KOPT-K1 (cell line): ENCODE results near the gene MGST2.
"Not testable (repeated sequence)": the region's sequence is repeated elsewhere in the genome, so short reads cannot be mapped to it uniquely, and the experiment has no call there.

Source experiments
- H3K27ac ChIP-seq: fragments of 200-600 bp; sonication (generic); 2 replicates; pipeline ENCODE4 v1.5.1; 2016; ENCODE audit warnings: antibody characterized with exemption, mild to moderate bottlenecking, low read depth, low read length; ENCODE audit not compliant: poor library complexity, severe bottlenecking
- H3K36me3 ChIP-seq: fragments of 200-600 bp; sonication (generic); 2 replicates; pipeline ENCODE4 v1.5.1; 2017; ENCODE audit warnings: antibody characterized with exemption, mild to moderate bottlenecking, low read length, moderate library complexity; ENCODE audit not compliant: insufficient read depth
- H3K9me3 ChIP-seq: fragments of 200-600 bp; sonication (generic); 2 replicates; pipeline ENCODE4 v1.5.1; 2017; ENCODE audit warnings: antibody characterized with exemption, low read length, mild to moderate bottlenecking; ENCODE audit not compliant: insufficient read depth, poor library complexity, severe bottlenecking

The MGST2 gene

DNA sequence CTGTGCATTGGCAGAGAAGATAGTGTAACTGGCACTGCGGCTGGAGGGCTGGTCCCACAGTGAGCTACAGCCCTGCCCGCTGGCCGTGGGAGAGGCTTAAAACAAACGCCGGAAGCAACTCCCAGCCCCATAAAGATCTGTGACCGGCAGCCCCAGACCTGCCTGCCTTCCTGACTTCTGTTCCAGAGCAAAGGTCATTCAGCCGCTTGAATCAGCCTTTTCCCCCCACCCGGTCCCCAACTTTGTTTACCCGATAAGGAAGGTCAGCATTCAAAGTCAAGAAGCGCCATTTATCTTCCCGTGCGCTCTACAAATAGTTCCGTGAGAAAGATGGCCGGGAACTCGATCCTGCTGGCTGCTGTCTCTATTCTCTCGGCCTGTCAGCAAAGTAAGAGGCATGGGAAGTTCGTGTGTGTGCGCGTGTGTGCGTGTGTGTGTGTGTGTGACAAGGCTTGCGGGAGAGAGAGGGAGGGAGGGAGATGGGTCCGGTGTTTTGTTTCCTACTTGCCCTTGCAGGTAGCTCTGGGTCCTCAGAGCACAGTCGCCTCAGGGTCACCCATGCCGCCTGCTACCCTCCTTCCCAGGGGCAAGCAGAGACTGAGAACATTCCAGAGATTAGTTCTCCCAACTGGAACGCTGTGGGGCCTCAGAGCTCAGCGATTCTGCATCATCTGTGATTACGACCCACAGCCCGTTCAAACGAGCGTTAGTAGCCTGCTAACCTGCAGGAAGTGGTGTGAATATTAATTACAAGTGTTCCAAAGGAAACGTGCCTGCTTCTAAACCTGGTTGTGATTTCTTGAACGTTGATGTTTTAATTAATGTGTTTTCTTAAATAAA is at the start of gene MGST2:
Gene MGST2 (plus strand): TSS at position 130 of the 840 bp plus-strand sequence. CDS start 201 bp downstream, at position 331.
- Histone ChIP-seq H3K9me3 (no peaks in the 10 kb centered on the region), H3K27ac (peak within 1 kb of the TSS; percentile 65), H3K36me3 (no peaks in the 10 kb centered on the region)

GRCh38 chr4:139617702-139618490 is 47.7 kb upstream of the MGST2 start:
- H3K27ac ChIP-seq: no peak overlapping the region
- no peaks in the 10 kb centered on the region for H3K9me3 ChIP-seq
- no peaks in the 10 kb centered on the region for H3K36me3 ChIP-seq

- H3K9me3 ChIP-seq: no peaks in the 10 kb centered on the region
- H3K27ac ChIP-seq: no peak overlapping the region
- no peaks in the 10 kb centered on the region for H3K36me3 ChIP-seq
Observed at GRCh38 chr4:139619644-139620043, 46.0 kb upstream of the MGST2 start.

DNA sequence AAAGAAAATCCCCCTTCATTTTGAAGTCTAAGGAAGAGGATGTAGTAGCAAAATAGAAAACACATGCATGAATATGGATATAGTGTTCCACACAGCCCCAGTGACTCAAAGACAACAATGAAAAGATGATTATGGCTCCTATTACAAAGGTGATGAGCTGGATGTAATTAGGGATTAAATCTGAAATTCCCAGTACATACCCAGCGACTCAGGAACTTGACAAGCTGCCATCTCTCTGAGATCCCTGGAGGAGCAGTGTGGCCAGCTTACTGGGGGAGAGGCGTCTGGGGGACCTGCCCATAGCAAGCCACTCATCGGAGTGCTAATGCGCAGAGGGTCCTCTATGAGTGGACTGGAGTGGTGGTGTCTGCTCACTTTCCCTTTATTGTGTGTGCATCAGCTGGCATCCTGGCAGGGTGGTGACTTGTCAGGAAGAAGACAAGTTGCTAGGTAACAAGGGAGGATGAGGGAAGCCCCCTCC is 42.7 kb upstream of the MGST2 start:
- H3K36me3 ChIP-seq: no peaks in the 10 kb centered on the region
- H3K9me3 ChIP-seq: no peaks in the 10 kb centered on the region
- H3K27ac ChIP-seq: no peak overlapping the region

DNA sequence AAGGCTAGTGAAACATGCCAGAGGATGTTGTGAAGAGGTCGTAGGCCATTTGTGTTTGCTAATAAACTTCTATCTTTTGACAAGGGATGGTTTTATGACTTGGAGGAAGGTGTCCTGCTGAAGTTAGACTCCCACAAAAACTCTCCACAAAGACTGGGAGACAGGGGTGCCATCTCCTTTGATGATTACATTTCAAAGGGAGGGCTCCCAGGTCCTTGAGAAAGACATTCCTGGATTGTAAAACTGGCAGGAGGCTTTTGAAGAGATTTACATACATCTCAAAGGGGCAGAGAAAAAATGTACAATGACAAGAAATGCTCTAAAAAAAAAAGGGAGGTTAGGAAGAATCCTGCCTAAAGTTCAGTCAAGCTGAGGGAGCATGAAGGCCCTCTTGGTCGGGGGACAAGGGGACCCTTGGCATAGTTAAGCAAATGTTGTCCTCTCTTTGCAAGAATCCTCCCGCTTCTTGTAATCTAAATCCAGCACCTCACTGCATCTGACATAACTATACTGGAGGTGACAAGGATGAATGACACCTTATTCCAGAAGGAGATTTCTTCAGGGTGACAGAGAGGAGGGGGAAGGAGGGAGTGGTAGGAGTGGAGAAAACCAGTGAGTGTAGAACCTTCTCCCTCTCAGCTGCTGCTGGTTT is 41.1 kb upstream of the MGST2 start:
- no peak overlapping the region for H3K27ac ChIP-seq
- H3K36me3 ChIP-seq: no peaks in the 10 kb centered on the region
- no peaks in the 10 kb centered on the region for H3K9me3 ChIP-seq

DNA sequence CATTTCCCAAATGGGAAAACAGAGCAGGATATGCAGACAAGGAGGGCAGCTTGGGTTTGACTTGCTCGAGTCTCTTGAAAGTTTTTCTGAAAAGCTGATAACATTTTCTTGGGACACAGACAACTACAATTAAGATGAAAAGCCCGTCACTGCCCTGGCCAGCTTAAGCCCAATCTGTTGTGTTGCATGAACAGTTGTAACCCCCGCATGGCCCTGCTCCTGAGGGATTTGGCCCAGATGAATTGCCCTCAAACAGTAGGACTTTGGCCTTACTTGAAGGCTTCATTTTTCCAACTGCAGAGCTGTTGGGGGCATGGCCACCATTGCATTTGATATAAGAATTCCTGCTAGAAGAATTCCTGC is 40.5 kb upstream of the MGST2 start:
- Histone ChIP-seq H3K9me3 (no peaks in the 10 kb centered on the region), H3K36me3 (no peaks in the 10 kb centered on the region), H3K27ac (no peak overlapping the region)

- Histone ChIP-seq H3K36me3 (no peaks in the 10 kb centered on the region), H3K9me3 (no peaks in the 10 kb centered on the region), H3K27ac (no peak overlapping the region)
Observed at GRCh38 chr4:139625482-139625881, 40.1 kb upstream of the MGST2 start.

DNA sequence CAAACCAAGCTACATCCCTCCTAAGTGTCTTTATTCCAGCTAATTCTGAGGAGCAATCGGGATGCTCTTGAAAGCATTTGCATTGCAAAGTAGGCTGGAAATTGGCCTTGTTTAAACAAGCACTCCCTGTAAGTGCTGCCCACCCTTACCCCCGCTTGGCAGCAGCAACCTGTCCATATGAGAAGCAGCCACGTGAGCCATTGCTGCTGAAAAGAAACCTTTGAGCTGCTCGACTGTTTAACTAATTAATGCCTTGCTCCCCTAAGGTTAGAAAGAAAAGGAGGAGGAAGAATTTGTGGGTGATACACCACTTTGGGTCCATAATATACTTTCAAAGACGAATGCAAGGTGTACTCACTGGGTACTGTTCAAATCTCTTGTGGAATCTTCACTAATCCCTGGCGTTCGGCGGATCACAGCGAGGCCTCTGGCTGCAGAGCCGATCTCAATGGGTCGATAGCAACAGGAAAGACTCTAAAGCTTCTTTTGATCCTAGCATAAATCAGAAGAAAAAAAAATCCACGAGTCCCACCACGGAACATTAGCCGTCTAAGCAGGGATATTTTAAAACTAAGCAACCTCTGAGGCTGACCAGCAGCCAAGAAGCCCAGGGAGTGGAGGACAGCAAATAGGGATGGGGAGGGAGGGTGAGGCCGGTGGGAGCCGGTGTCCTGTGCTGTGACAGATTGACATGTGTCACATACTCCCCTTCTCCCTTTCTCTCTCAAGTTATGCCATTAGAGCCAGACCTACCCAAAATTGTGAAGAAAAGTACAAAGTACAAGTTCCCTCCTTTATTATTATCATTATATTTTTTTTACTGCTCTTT is 37.2 kb upstream of the MGST2 start:
- Histone ChIP-seq H3K36me3 (no peaks in the 10 kb centered on the region), H3K27ac (no peak overlapping the region), H3K9me3 (no peaks in the 10 kb centered on the region)

- Histone ChIP-seq H3K27ac (no peak overlapping the region), H3K9me3 (no peaks in the 10 kb centered on the region), H3K36me3 (no peaks in the 10 kb centered on the region)
Observed at GRCh38 chr4:139629436-139630125, 36.0 kb upstream of the MGST2 start.

DNA sequence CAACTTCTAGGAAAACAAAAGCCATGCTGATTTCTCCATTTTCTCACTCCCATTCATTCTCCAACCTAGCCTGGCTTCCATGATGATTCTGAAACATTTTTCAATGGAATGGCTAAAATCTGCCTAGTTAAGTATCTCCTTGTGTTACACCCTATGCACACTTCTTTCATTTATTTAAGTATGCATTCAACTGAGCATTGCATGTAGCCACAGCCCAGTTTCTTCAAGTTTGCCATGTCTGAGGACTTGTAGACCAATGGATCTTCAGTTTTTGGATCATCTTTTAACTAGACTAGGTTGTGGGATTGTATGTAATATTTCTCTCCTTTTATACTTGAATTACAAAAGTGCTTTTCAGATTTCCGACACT is 35.5 kb upstream of the MGST2 start:
- Histone ChIP-seq H3K27ac (no peak overlapping the region), H3K9me3 (no peaks in the 10 kb centered on the region), H3K36me3 (no peaks in the 10 kb centered on the region)

DNA sequence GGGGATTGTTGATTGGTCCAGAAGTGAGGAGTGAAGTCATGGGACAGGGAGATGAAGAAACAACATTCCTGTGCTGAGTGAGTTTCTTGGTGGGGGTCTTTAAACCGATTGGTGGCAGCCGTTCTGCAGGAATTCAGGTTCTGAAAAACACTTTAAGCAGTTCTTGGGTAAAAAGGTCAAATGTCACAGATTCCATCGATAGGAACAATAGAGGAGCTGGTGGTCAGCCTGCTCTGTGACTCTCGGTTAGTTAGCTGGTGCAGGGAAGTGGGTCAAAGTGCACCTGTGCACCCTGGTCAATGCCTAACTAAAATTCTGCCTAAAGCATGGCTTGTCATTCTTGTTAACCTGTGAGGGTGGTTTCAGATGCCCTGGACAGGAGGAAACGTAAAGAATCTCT is 34.6 kb upstream of the MGST2 start:
- H3K27ac ChIP-seq: no peak overlapping the region

GRCh38 chr4:139631791-139632190 is 33.8 kb upstream of the MGST2 start:
- no peaks in the 10 kb centered on the region for H3K36me3 ChIP-seq
- no peak overlapping the region for H3K27ac ChIP-seq
- H3K9me3 ChIP-seq: no peaks in the 10 kb centered on the region

More for the DNA sequence above, 34.6 kb upstream of the MGST2 start:
- Histone ChIP-seq H3K9me3 (no peaks in the 10 kb centered on the region), H3K36me3 (no peaks in the 10 kb centered on the region)

DNA sequence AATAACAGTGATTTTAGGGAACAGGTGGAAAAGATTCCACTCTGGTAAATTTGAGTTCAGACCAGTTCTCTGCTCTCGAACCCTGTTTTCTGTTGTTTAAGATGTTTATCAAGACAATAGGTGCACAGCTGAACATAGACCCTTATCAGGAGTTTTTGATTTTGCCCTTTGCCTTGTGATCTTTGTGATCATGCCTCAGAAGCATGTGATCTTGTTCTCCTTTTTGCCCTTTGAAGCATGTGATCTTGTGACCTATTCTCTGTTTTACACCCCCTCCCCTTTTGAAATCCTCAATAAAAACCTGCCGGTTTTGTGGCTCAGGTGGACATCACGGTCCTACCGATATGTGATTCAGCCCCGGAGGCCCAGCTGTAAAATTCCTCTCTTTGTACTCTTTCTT is 32.9 kb upstream of the MGST2 start:
- H3K27ac ChIP-seq, H3K9me3 ChIP-seq, H3K36me3 ChIP-seq: not testable (repeated sequence)

GRCh38 chr4:139633195-139633594 is 32.4 kb upstream of the MGST2 start:
- no peaks in the 10 kb centered on the region for H3K36me3 ChIP-seq
- H3K27ac ChIP-seq: no peak overlapping the region

More at GRCh38 chr4:139633195-139633594, 32.4 kb upstream of the MGST2 start:
- H3K9me3 ChIP-seq: peaks cover 9% of the 10 kb centered on the region
